OCI-LY7 (cell line): ENCODE results near the gene APCDD1L.

Experiments
- EZH2phosphoT487 ChIP-seq: fragments of 200-600 bp; sonication (generic); IDR thresholded peaks from 2 replicates; pipeline ENCODE4 v1.6.1; 2018; ENCODE audit warnings: low read depth, borderline replicate concordance, mild to moderate bottlenecking, mixed run types, antibody characterized with exemption, low read length, moderate library complexity, mixed read lengths
- TF ChIP-seq, protein P1 (sequence below): fragments of 200-600 bp; sonication (generic); conservative IDR thresholded peaks from 2 replicates; pipeline ENCODE4 v1.5.1; 2014; ENCODE audit warnings: mild to moderate bottlenecking, antibody characterized with exemption, low read length, moderate library complexity, mixed read lengths

DNA sequence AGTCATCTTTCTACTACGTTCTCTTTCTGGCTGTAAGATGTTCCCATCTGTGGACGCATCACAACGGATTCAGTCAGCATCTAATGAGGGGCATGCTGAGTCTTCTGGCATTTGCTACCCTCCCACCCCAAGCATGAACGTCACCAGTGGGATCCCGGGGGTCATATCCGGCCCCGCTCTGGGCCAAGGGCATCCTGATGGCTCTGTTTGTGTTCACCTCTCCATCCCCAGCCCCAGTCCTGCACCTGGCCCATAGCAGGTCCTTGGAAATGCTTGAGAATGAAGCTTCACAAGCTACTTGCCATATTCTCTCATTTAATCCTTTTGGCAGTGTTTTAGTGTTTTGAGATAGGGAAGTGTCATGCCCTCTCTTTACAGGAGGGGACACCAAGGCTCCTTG, 14.9 kb downstream of the APCDD1L start:
- TF ChIP-seq, protein P1, sequence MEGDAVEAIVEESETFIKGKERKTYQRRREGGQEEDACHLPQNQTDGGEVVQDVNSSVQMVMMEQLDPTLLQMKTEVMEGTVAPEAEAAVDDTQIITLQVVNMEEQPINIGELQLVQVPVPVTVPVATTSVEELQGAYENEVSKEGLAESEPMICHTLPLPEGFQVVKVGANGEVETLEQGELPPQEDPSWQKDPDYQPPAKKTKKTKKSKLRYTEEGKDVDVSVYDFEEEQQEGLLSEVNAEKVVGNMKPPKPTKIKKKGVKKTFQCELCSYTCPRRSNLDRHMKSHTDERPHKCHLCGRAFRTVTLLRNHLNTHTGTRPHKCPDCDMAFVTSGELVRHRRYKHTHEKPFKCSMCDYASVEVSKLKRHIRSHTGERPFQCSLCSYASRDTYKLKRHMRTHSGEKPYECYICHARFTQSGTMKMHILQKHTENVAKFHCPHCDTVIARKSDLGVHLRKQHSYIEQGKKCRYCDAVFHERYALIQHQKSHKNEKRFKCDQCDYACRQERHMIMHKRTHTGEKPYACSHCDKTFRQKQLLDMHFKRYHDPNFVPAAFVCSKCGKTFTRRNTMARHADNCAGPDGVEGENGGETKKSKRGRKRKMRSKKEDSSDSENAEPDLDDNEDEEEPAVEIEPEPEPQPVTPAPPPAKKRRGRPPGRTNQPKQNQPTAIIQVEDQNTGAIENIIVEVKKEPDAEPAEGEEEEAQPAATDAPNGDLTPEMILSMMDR: no peak
- TF ChIP-seq EZH2phosphoT487: no peak
